CD4-positive, alpha-beta T cell treated with Interleukin-4 for 1 hour (primary cell): Measurements from ENCODE around the gene REC114.
"Not testable (repeated sequence)": the region's sequence is repeated elsewhere in the genome, so short reads cannot be mapped to it uniquely, and the experiment has no call there.

Experiments used
- DNase-seq, 2 donors: peaks; one replicate each; pipeline ENCODE4 v3.0.0-alpha.2; 2020 to 2022

The REC114 gene

GRCh38 chr15:73457334-73457733, 14.4 kb downstream of the REC114 start:
- DNase-seq: no peak

GRCh38 chr15:73460662-73461061, 17.7 kb downstream of the REC114 start:
- no peak for DNase-seq

- no peak for DNase-seq
These were observed 21.6 kb downstream of the REC114 start for GRCh38 chr15:73464602-73465001.

- DNase-seq: no peak
These were observed 24.8 kb downstream of the REC114 start for GRCh38 chr15:73467758-73468157.

GRCh38 chr15:73474785-73475184, 31.8 kb downstream of the REC114 start:
- DNase-seq: no peak

GRCh38 chr15:73476704-73477216, 33.8 kb downstream of the REC114 start:
- no peak for DNase-seq

- no peak for DNase-seq
These were observed 37.1 kb downstream of the REC114 start for GRCh38 chr15:73480050-73480449.

- DNase-seq: peak in 1 of 2 donors; percentile 12
These were observed 39.2 kb downstream of the REC114 start for GRCh38 chr15:73482166-73482565.

- no peak for DNase-seq
These were observed 40.1 kb downstream of the REC114 start for GRCh38 chr15:73483053-73483452.

GRCh38 chr15:73485372-73485771, 42.4 kb downstream of the REC114 start:
- DNase-seq: no peak

GRCh38 chr15:73485885-73486284, 42.9 kb downstream of the REC114 start:
- DNase-seq: not testable (repeated sequence)

- DNase-seq: no peak
These were observed 45.7 kb downstream of the REC114 start for GRCh38 chr15:73488698-73489097.

GRCh38 chr15:73493922-73494321, 51.0 kb downstream of the REC114 start:
- no peak for DNase-seq

- DNase-seq: no peak
These were observed 52.2 kb downstream of the REC114 start for GRCh38 chr15:73495181-73495580.

- DNase-seq: no peak
These were observed 57.7 kb downstream of the REC114 start for GRCh38 chr15:73500696-73501095.

GRCh38 chr15:73504885-73505284, 61.9 kb downstream of the REC114 start:
- no peak for DNase-seq

- no peak for DNase-seq
These were observed 72.6 kb downstream of the REC114 start for GRCh38 chr15:73515527-73515926.

- DNase-seq: no peak
These were observed 74.6 kb downstream of the REC114 start for GRCh38 chr15:73517566-73517965.

- DNase-seq: no peak
These were observed 75.4 kb downstream of the REC114 start for GRCh38 chr15:73518180-73518862.

GRCh38 chr15:73518876-73519733, 76.1 kb downstream of the REC114 start:
- DNase-seq: peak in 1 of 2 donors; percentile 14

GRCh38 chr15:73522011-73522410, 79.0 kb downstream of the REC114 start:
- DNase-seq: no peak

- DNase-seq: no peak
These were observed 82.0 kb downstream of the REC114 start for GRCh38 chr15:73524919-73525318.

GRCh38 chr15:73527598-73527997, 84.6 kb downstream of the REC114 start:
- no peak for DNase-seq

- DNase-seq: no peak
These were observed 87.7 kb downstream of the REC114 start for GRCh38 chr15:73530649-73531048.
